Measurements from ENCODE around the gene CHCHD6. TPM values are rescaled to one million over a fixed set of nuclear protein-coding genes. Genes with fewer than 3 reads are reported as not detected.

CHCHD6 gene
- total RNA-seq, 4 donors from 2014 or later: 7.5 to 21.9 (median 16.3) TPM

DNA sequence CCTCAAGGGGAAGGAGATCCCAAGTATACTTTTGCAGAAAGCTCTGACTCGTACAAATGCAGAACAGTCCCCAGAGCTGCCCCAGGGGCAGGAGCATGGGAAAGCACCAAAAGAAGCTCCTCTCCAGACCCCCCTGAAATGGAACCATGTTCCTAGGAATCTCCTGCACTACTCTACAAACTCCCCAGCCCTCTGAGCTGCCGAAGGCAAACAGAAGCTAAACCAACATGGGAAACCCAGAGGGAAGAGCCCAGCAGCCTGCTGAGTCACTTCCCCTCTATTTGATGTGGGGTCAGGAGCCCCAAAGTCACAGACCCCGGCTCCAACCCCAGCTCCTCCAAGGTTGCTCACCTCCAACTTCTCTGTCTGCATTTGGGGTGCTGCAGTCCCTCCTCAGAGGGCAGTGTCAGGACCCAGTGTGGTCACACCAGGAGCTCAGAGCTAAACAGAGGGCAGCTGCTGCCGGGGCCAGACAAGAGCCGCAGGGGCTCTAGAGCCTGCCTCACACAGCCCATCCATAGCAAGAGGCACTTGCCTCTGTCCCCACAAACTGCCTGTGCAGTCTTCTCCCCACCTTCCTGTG, 275.1 kb downstream of the CHCHD6 start:
- no peaks in the 10 kb centered on the region for H3K36me3 ChIP-seq
- peaks cover 9 to 20% (median 13%) of the 10 kb centered on the region in 3 donors for H3K4me1 ChIP-seq
- no peak for DNase-seq
- no peak for TF ChIP-seq POLR2A (IDR thresholded peaks at IDR 0.05)
- TF ChIP-seq, protein P1, sequence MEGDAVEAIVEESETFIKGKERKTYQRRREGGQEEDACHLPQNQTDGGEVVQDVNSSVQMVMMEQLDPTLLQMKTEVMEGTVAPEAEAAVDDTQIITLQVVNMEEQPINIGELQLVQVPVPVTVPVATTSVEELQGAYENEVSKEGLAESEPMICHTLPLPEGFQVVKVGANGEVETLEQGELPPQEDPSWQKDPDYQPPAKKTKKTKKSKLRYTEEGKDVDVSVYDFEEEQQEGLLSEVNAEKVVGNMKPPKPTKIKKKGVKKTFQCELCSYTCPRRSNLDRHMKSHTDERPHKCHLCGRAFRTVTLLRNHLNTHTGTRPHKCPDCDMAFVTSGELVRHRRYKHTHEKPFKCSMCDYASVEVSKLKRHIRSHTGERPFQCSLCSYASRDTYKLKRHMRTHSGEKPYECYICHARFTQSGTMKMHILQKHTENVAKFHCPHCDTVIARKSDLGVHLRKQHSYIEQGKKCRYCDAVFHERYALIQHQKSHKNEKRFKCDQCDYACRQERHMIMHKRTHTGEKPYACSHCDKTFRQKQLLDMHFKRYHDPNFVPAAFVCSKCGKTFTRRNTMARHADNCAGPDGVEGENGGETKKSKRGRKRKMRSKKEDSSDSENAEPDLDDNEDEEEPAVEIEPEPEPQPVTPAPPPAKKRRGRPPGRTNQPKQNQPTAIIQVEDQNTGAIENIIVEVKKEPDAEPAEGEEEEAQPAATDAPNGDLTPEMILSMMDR (IDR thresholded peaks at IDR 0.05): no peak
- intact Hi-C loops (cut with DNase I): no loop called here
- WGBS, 2 donors: 46 to 68% methylated on average over 3 to 4 of the region's 5 CpGs
- no peak overlapping the region for H3K4me3 ChIP-seq
- H3K27ac ChIP-seq: no peak overlapping the region
- H3K9me3 ChIP-seq: peaks cover 0 to 10% (median 9%) of the 10 kb centered on the region in 3 donors
- H3K27me3 ChIP-seq: peaks cover 0 to 13% (median 0%) of the 10 kb centered on the region in 4 donors

DNA sequence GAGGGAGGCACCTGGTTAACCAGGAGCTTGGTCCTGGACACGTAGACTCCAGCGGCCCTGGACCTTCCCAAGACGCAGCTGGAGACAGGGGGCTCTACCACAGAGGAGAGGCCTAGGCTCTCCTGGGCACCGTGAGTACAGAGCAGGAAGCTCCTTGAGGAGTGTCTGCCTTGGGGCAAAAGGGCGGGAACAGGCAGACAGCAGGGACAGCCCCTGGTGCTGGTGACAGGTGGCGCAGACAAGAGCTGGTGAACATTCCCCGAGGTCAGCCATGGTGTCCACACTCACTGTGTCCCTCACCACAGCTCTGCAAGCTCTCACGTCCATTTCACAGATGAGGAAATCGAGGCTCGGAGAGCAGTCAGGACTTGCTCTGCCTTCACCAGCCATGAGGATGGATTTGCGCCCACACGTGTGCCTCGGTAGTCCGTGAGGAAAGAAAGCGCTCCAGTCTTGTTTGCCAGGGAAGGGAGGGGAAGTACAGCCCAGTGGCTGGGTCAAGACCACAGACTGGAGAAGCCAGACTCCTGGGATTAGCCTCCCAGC, 276.3 kb downstream of the CHCHD6 start:
- no peak for DNase-seq
- Histone ChIP-seq H3K9me3 (no peaks in the 10 kb centered on the region), H3K36me3 (no peaks in the 10 kb centered on the region), H3K27me3 (peaks cover 0 to 13% (median 0%) of the 10 kb centered on the region in 4 donors), H3K4me1 (peaks cover 18 to 32% (median 21%) of the 10 kb centered on the region in 3 donors), H3K27ac (no peak overlapping the region), H3K4me3 (no peak overlapping the region)
- WGBS, 2 donors: 77 to 94% methylated on average over 3 to 10 of the region's 15 CpGs
- TF ChIP-seq POLR2A (IDR thresholded peaks at IDR 0.05): no peak
- TF ChIP-seq, protein P1 (IDR thresholded peaks at IDR 0.05): no peak
- intact Hi-C loops (cut with DNase I): loop anchor here (5.0 to 10.0 kb wide), 3 partner anchors 228 to 474 kb away; no protein-coding TSS in a partner anchor

DNA sequence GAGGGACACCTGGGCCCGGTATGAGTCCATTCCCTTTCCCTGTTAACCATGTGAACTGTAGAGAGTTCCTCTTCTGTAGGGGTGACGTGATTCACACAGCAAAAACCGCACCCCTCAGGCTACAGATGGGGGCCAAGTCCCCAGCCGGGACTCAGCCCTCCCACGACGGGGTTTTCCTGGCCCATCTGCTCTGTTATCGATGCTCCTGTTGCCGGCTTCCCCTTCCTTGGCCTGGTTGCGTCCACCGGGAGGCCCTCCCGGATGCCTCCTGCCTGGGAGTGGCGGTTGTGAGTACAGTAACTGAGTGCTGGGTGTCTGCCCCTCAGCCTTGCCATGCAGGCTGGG, 278.1 kb downstream of the CHCHD6 start:
- H3K27ac ChIP-seq: peak overlapping the region; percentile 83 to 93 (median 86)
- H3K4me3 ChIP-seq: peak overlapping the region; percentile 37 to 95 (median 62)
- H3K27me3 ChIP-seq: peaks cover 0 to 13% (median 0%) of the 10 kb centered on the region in 4 donors
- TF ChIP-seq, protein P1 (IDR thresholded peaks at IDR 0.05): no peak
- TF ChIP-seq POLR2A (IDR thresholded peaks at IDR 0.05): no peak
- intact Hi-C loops (cut with DNase I): loop anchor here (5.0 to 10.0 kb wide), 3 partner anchors 230 to 473 kb away; no protein-coding TSS in a partner anchor
- 0 to 7% methylated on average over 1 to 3 of the region's 12 CpGs for WGBS, 2 donors
- H3K36me3 ChIP-seq: no peaks in the 10 kb centered on the region
- H3K9me3 ChIP-seq: no peaks in the 10 kb centered on the region
- peaks cover 23 to 50% (median 23%) of the 10 kb centered on the region in 3 donors for H3K4me1 ChIP-seq
- no peak for DNase-seq

DNA sequence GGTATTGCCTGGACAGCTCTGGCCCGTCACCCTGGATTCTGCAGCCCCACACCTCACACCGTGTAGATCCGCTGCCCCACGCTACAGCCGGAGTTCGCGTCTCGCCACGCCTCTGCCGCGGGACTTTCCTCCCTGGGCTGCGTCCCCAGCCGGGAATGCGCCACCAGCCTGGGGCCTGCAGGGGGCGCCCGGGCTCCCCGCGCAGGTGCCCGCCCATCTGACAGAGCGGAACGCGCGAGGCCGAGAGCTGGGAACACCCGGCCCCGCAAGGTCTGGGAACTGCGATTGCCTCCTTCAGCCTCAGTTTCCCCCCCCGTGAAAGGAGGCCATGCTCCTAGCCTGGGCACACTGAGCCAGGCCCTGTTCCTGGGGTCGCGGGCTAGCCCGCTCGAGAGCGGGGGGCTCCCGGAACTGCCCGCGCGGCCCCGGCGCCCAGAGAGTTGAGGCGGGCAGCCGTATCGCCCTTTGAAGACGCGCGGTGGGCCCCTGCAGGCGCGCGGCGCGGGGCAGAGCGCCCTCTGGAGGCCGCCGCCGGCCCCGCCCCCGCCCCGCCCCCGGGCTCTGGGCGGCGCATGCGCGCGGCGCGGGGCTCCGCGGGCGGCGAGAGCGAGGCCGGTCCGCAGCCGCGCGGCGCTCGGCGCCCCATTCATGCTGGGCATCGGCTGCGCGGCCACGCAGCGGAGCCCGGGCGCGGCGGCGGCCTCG, 278.6 kb downstream of the CHCHD6 start, which contains the start of gene PLXNA1:
TSS of gene PLXNA1 (plus strand) at position 645 of the 705 bp plus-strand sequence. CDS start 5,479 bp downstream, outside the sequence.
- WGBS, 2 donors: 5% methylated on average over 4 of the region's 89 CpGs; no CpG with 5 or more reads in 1 of the 2 donors
- H3K27ac ChIP-seq: peak within 1 kb of the TSS; percentile 83 to 93 (median 86)
- H3K27me3 ChIP-seq: peaks cover 0 to 13% (median 0%) of the 10 kb centered on the region in 4 donors
- no peaks in the 10 kb centered on the region for H3K9me3 ChIP-seq
- TF ChIP-seq POLR2A (IDR thresholded peaks at IDR 0.05): peak in 1 of 4 donors; percentile 38
- TF ChIP-seq, protein P1 (IDR thresholded peaks at IDR 0.05): peak; percentile 86 to 97 (median 94)
- intact Hi-C loops (cut with DNase I): loop anchor here (5.0 to 10.0 kb wide), 3 partner anchors 230 to 472 kb away; no protein-coding TSS in a partner anchor
- peaks cover 23 to 55% (median 23%) of the 10 kb centered on the region in 3 donors for H3K4me1 ChIP-seq
- peak; percentile 58 for DNase-seq
- peak within 1 kb of the TSS; percentile 60 to 95 (median 68) for H3K4me3 ChIP-seq
- no peaks in the 10 kb centered on the region for H3K36me3 ChIP-seq
